Posterior vena cava (tissue), 2 donors: Measurements from ENCODE around the gene DLGAP1. TPM values are rescaled to one million over a fixed set of nuclear protein-coding genes. Genes with fewer than 3 reads are reported as not detected.

Experiments used
- DNase-seq: peaks from one replicate; pipeline ENCODE4 v3.0.0-alpha.2; 2020; ENCODE audit warnings: low spot score
- intact Hi-C, 2 donors: fragments of 100-400 bp; cut with DNase I; formaldehyde crosslinking; loops; one replicate each; pipeline versions ENCODE4 v1.14.1 to v1.14.2; 2022 to 2023
- total RNA-seq, 2 donors: library from RNA; stranded (reverse); fragmentation: NEBNext Ultra II Directional; extraction: Animal tissue kit (Norgen Biotek cat#: 25700); gene quantifications; one replicate each; pipeline ENCODE4 v1.2.1, GENCODE V29; 2021
- donor health status: DM: yes; HTN: yes; CAD: no.
- donor health status: DM: yes; HTN: yes; CAD: no.

Gene DLGAP1
- total RNA-seq, 2 donors from 2014 or later = 0.05 to 0.32 TPM

DNA sequence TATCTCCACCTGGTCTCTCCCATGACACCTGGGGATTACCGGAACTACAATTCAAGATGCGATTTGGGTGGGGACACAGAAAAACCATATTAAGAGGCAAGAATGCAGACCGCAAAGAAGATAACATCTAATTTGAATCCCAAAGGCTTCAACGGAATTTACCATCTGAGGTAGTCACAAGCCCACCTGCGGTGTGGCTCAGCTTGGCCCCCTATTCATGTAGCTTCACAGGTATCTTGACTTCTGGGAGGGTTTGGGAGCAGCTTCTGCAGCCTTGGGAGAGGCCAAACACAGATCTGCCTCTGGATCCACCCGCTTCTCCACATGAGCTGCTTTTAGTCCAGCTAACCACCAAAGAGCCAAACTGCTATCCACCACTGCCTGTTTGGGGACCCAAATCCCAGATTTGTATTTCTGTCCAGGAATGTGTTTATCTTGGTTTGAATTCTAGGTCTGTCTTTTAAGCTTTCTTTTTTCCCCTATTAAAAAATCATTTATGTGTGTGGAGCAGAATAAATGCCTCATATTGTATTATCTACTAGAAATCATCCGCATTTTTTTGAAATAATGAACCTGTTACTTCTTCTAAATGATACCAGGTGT is 247.6 kb downstream of the DLGAP1 start:
- intact Hi-C loops = no loop called here

DNA sequence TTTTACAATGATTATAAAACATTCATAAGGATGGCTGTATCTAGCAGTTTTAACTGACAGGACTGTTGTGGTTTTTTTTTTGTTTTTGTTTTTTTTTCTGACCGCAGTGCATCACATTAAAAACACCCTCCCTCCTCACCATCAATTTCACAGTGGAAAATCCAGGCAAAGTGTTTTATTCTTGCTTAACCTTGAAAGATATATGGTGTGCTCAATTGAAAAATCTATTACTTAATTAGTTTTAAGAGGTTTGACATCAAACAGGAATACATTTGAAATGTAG is 250.7 kb downstream of the DLGAP1 start:
- intact Hi-C loops = no loop called here

More for the DNA sequence above, 247.6 kb downstream of the DLGAP1 start:
- no peak for DNase-seq

DNA sequence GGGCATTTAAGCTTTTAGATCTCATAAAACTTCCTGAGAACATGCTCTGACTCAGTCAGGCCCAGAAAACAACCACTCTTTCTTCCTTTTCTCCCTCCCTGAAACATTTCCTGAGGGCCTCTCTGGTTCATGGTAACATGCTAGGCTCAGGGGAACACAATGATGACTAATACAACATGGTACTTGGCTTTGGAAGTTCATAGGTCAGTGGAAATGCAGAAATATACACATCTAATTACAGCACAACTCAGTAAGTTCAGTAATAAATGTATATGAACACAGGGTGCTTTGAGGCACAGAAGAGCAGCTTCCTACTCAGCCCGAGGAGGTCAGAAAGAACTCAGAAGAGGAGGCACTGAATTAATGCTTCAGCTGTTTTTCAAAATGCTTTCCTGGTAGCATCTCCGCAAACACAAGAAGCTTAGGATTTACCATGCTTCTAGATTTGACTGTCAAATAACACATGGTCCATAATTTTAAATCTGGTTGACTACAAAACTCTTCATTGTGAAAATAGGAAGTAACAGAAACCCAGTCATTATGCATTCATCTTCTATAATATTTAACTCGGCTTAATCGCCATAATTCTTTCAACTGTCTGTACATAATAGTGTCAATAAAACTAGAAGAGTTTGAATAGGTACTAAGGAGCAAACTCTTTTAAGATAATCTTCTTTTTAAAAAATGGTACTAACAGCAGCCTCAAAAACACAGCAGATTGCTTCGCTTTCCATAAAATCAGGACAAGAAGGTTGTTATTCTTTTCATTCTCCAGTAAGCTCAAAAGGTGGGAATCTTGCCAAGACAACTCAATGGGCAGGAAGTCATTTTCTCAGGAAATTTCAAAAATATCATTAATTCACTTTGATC is 251.3 kb downstream of the DLGAP1 start:
- DNase-seq = no peak
- intact Hi-C loops = no loop called here

More for the DNA sequence above, 250.7 kb downstream of the DLGAP1 start:
- no peak for DNase-seq

GRCh38 chr18:4200399-4200798 is 254.7 kb downstream of the DLGAP1 start:
- DNase-seq = no peak
- intact Hi-C loops = no loop called here

GRCh38 chr18:4198956-4199355 is 256.2 kb downstream of the DLGAP1 start:
- DNase-seq = no peak
- intact Hi-C loops = no loop called here

GRCh38 chr18:4196351-4196750 is 258.8 kb downstream of the DLGAP1 start:
- no peak for DNase-seq
- intact Hi-C loops = no loop called here

DNA sequence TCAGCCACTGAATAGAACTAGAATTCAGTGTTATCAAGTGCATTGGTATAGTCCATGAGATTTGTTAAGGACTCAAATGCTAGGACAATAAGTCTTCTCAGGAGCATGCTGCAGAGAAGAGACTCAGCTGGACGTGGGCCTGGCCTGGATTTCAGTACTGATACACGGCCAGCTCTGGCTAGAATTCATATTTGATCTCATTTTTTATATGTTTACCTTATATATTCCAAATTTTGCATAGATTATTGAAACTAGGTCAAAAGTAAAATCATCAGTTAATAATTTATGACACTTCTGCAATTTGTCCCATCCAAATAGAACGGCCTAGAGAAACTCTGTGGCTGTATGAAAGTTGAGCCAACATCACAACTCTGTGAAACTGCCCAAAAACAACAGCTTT is 262.0 kb downstream of the DLGAP1 start:
- no peak for DNase-seq
- intact Hi-C loops = no loop called here

- intact Hi-C loops = no loop called here
- DNase-seq = no peak
Measured at GRCh38 chr18:4181882-4182568, 273.1 kb downstream of the DLGAP1 start.

GRCh38 chr18:4181086-4181485 is 274.0 kb downstream of the DLGAP1 start:
- no peak for DNase-seq
- intact Hi-C loops = no loop called here

DNA sequence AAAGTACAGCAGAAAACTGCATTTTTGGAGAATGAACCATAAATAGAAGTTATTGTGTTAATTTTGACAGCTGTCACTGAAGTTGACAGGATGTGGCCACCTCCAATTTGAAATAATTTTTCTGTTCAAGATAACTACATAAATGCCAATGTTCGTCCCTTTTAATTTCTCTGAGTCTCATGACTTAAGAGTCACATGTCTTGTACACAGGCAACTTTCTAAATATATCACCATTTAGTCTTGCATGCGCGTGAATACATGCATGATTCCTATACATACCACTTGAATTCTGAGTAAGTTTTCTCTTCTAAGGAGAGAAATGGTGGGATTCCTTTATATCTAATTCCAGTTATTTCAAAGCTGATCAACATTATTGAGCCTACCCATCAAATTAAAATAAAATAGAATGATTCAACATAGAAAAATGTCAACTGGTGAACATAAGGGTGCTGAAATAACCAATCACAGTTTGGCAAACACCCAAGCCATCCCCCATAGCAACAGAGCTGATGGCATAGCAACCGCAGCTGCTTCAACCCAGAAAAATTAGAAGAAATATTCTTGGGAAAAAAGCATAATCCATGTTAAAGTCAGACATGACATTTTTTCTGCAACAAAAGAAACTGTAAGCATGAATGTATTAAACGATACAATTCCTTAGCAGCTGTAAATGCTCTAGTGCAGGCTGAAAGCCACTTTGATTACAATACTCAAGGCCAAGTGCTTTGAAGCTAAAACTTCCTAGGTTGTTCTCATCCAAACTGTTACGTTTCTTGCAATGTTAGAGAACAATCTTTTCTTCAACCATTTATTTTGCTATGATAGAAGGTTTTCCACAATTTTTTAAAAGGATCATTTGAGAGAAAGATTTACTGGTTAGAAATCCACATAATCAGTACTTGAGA is 282.7 kb downstream of the DLGAP1 start:
- intact Hi-C loops = no loop called here
- no peak for DNase-seq

GRCh38 chr18:4157352-4157751 is 297.8 kb downstream of the DLGAP1 start:
- no peak for DNase-seq
- intact Hi-C loops = no loop called here

DNA sequence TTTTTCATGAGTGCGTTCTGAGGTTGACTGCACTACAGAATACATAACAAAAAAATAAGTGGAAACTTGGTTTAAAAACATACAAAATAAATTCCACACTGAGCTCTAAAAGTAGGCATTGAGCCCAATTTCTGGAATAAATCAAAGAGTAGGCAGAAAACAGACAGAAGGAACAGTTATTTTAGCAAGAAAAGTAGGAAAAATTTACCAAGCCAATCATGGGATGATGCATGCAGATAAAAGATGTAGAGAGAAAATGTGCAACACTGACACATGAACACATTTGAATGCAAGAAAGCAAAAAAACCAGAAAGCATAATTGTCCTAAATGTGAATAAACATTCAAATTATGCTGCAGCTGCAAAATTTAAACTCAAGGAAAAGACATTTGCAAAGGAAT is 308.3 kb downstream of the DLGAP1 start:
- intact Hi-C loops = no loop called here
- DNase-seq = no peak

DNA sequence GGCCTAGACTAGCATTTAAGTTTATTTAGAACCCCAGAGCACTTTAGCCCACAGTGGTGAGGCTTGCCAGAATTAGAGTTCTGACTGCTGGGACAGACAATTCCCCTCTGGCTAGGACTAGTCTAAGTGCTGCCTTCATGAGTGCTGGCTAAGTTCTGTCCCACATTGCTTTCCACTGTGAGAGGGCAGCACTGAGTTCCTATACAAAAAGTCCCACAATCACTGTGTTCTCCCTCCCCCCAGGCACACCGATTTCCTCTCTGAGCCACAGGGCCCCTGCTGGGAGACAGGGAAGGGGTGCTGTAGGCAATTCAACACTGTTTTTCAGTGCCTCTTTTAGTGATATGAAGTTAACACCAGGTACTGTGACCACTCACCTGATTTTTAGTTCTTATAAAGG is 310.9 kb downstream of the DLGAP1 start:
- intact Hi-C loops = no loop called here
- DNase-seq = no peak

- intact Hi-C loops = no loop called here
Measured at GRCh38 chr18:4143585-4143984, 311.5 kb downstream of the DLGAP1 start.

GRCh38 chr18:4142876-4143275 is 312.2 kb downstream of the DLGAP1 start:
- DNase-seq = no peak
- intact Hi-C loops = no loop called here

More at GRCh38 chr18:4143585-4143984, 311.5 kb downstream of the DLGAP1 start:
- DNase-seq = no peak

DNA sequence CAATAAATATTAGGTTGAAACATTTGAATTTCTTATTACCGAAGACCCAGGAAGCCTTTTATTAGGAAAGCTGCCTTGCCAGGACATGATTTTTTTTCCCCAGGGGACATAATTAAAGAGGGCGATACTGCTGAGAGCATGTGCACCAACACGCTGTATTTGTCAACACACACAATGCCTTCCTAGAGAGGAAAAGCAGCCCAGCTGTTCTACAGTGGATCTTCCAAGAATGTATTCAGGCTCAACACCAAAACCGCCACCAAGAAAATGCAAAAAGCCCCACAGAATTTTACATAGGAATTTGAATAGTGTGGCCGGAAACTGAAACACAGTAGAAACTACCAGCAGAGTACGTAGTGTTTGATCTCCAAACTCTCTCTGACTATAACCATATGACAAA is 320.4 kb downstream of the DLGAP1 start:
- intact Hi-C loops = no loop called here
- no peak for DNase-seq

DNA sequence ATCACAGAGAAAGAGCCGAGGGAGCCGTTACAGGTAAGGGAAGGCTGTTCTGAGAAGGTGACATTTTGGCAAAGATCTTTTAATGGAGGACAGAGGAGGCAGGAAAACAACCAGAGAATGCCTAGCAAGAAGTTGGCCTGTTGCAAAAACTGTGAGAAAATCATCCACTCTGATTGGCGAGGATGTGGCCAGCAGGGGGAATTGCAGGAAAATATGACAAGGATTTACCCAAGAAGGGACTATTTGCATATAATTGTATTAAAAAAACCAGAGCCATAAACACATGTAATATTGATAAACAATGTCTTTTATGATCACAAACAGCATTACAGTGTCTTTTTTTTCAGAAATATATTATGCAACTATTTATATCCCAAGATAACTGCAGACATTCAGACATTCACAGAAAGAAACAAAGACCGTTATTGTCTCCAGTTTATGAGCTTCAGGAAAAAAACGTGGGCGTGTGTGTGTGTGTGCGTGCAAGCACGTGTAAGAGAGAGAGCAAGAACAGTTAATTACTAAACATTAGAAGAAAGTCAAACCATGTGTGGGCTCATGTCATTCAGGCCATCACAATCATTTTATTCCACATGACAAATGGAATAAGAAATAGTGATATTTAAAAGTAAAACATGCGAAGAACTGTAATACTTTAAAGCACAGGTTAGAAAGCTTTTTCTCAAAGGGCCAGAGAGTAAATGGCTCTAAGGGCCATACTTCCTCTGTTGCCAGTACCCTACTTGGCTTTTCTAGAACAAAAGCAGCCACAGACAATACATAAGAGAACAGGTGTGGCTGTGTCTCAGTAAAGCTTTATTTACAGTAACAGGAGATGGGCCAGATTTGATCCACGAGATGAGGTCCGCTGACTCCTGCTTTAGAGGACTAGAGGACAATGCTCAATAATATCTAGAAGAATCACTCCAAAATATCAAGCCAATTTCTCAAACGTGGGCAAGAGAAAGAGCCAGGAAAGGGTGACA is 324.1 kb downstream of the DLGAP1 start:
- intact Hi-C loops = no loop called here
- DNase-seq = no peak

GRCh38 chr18:4126939-4127338 is 328.2 kb downstream of the DLGAP1 start:
- intact Hi-C loops = no loop called here
- no peak for DNase-seq
